ENCODE results near the gene TOMM7.

TOMM7 gene

DNA sequence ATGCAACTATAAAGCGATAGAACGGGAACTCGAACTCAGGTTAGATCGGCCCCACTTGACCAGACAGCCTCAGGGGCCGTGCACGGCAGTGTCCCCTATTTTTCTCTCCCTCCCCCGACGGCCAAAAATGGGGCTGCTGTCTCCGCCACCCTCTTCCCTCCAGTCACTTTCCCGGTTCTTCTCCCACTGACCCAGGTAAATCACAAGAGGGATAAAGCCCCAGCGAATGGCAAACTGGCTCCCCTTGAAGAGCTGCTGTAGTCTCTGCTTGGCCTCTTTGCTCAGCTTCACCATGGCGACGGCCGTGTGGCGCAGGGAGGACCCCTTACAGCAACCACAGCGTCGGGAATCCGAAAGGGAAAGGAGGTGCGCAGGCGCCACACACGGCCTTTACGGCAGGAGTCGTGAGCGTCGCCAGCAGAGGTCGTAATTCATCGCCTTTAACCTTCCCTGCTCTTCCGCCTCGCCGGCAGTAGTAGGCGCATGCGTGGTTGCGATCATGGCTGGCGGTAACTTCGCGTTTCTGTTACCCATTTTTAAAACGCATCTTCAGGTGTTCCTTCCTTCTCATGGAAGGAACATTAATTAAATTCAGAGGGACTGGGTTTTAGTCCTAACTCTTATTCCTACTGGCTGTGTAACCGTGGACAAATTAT is at the start of gene TOMM7:
Gene TOMM7 (minus strand): TSS at position 364 of the 656 bp plus-strand sequence. CDS start 70 bp downstream, at position 294.
- peak; percentile 92 for DNase-seq

DNA sequence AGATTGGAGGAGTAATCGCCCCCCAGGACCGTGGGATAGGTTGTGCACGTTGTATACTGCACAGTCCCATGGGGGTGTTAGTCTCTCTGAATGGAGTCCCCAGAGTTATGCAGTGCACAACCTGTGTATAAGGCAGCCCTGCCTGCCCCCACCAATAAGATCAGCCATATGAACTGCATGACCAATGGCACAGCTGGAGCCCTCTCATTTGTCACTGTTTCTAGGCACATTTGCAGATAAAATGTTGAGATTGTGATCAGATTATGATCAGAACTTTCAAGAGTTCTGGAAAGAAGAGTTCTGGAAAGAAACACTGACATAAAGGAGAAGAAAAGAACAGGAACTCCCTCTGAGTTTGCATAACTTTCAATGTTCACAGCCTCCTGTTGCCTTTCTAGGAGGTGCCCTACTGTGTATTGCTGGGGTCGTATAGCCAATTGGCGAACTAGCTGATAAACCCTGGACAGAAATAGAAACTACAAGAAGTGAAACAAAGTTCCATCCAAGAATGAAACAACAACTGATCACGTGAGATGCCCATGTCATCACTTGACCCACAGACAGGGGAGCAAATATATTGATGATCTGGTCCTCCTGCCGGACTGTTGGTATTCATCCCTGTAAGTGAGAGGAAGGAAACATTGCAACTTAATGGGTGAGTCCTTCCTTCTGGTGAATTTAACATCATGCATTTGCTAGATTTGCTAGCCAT is 49.6 kb upstream of the TOMM7 start:
- DNase-seq, result no peak

DNA sequence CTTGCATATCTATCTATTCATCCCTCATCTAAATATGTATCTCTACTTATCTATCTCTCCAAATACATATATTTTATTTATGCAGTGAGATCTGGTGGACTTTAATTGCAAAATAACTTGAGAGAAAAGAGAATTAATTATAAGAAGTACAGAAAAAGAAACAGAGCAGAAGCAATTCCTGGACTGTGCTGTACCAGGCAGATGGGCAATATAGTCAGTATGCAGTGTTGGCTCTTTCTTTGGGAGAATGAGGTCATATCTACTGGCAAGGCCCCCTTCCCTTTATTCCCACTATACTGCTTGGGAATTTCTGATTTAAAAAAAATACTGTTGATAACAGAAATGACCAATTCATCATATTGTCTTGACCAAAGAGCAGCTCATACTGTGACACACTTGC is 49.0 kb upstream of the TOMM7 start:
- no peak for DNase-seq

DNA sequence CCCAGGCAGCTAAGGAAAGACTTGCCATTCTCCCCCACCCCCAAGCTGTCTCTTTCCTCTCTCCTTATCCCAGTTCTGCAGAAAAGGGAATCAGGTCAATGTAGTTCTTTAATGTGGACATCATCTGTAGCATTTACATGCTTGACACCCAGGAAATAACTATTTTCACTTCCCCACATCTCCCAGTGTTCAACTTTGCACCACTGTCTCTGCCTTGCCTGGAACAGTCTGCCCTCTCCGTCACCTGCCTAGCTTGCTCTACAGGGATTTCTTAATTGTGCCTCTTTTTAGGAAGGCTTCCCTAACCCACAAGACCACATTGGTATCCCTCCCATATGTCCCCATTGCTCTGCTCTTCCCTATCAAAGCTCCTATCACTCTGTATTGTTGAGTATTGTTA is 45.9 kb upstream of the TOMM7 start:
- DNase-seq, result no peak

DNA sequence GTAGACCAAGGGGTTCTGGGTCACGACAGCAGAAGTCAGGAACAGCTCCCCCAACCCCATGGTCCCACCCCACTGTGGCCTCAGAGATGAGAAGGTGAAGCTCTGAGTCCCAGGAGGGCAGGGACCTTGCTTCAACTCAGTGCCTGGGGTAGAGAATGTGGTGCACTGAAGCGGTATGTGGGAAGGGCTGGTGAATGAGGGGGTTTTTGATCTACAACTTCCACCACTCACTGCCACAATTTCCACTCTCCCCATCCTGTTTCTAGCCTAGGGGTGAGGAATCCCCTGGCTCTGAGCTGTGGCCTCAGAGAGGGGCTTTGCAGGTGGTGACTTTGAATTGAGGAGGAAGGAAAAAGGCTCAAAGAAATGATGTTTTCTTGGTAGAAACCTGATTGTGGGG is 44.9 kb upstream of the TOMM7 start:
- DNase-seq, result no peak

DNA sequence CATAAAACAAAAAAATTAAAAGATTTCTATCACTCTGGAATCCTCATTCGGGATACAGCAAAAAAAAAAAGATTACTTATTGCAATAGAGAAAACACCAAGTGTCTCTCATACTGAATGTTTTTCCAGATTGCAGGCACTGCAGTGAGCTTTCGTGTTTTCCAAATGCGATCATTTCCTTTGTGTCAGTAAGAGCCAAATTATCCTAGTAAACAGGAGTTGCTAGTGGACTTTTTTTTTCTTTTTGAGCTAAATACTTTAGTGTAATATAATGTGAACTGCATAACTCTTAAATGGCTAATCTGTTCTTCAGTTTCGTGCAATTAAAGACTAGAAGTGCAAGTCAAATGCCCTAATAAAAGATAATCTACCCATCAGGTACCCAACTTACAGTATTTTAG is 44.4 kb upstream of the TOMM7 start:
- DNase-seq, result no peak

DNA sequence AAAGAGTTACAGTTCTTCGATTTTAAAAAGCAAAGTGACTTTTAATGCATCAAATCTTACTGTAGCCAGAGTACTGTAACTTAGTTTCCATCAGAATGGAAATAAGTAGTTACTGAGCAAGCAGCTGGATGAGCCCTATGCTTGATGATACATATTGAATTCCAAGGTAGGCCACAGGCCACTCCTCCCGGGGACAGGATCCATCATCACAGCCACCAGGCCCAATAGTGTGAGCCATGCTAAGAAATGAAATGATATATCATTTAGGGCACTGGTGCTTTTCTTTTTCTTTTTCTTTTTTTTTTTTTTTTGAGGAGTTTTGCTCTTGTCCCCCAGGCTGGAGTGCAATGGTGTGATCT is 42.9 kb upstream of the TOMM7 start:
- no peak for DNase-seq

DNA sequence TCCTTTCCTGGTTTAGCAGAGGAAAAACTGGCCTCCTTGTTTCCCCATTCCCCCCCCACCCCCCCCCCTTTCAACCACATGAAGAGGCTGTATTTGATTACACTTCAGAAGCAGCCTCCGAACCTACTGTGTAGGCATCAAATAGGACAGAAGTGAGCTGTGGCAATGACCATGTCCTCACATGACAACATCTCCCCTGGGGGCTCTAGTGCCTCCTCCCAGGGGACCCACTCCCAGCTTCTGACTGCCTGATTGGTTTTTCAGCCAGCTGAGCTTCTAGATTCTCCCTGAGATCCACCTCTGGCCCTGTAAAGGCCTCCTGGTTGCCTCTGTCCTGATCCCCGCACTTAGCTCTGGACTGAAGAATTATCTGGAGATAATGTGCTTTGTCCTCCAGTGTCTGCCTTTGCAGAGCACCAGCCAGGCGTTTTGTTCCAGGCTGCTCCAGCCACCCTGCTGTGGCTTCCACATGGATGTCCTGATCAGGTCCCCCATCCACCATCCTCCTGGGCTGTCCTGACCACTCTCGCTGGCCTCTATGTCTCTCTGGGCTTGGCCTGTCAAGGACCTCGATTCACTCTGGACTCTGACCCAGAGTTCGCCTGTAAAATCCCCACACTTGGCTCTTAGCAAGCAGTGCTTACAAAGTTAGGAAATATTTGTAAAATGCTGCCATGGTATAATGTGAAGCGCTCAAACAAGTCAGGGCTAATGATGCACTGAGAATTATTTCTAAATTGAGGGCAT is 42.4 kb upstream of the TOMM7 start:
- no peak for DNase-seq

DNA sequence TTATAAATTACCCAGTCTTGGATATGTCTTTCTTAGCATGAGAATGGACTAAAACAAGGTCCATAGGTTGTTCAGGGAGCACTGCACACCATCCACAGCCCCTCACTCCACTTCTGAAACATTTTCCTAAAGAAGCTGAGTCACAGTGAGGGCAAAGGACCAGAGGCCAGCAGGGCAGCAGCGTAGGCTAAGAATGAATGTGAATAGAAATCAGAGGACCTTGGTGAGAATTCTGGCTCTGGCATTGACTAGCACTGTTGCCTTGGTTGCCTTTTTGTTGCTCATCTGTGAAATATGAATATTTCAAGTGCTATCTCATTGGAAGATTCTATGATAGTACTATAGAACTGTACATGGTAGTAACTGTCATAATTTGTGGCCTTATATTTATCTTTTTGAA is 41.7 kb upstream of the TOMM7 start:
- DNase-seq, result no peak

DNA sequence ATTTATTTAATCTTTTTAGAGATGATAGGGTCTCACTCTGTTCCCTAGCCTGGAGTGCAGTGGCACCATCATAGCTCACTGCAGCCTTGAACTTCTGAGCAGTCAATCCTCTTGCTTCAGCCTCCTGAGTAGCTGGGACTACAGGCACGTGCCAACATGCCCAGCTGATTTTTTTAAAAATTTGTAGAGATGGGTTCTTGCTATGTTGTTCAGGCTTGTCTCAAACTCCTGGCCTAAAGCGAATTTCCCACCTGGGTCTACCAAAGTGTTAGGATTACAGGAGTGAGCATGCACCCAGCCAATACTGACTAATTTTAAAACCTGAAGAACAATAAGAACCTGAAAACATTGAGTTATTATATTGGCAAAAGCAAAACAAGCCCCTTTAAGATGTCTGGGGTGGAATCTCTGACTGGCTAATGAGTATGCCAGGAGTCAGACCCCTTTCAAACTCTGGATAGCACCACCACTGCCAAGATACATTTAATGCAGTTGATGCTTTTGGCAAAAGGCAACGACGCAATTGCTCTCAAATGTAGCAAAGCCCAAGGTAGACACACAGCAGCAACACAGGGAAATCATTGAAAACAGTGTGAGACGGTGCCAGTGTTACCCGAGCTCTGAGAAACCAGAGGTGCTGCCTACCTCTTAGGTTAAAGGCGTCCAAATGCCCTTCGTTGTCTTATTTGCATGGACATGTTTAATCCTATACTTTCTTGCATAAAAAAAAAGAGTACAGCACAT is 40.7 kb upstream of the TOMM7 start:
- no peak for DNase-seq

DNA sequence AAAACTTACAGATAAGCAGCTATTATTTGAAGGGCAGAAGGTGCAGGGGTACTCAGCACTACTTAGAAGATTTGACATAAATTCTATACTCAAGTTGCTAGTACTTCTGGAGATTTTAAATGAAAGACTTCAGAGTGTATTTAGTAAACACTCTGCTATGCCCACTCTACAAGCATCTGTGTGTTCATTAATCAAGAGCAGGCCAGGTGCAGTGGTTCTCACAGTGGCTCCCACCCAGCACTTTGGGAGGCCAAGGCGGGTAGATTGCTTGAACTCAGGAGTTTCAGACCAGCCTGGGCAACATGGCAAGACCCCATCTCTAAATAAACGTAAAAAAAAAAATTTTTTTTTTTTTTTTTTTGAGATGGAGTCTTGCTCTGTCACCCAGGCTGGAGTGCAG is 38.9 kb upstream of the TOMM7 start:
- no peak for DNase-seq

DNA sequence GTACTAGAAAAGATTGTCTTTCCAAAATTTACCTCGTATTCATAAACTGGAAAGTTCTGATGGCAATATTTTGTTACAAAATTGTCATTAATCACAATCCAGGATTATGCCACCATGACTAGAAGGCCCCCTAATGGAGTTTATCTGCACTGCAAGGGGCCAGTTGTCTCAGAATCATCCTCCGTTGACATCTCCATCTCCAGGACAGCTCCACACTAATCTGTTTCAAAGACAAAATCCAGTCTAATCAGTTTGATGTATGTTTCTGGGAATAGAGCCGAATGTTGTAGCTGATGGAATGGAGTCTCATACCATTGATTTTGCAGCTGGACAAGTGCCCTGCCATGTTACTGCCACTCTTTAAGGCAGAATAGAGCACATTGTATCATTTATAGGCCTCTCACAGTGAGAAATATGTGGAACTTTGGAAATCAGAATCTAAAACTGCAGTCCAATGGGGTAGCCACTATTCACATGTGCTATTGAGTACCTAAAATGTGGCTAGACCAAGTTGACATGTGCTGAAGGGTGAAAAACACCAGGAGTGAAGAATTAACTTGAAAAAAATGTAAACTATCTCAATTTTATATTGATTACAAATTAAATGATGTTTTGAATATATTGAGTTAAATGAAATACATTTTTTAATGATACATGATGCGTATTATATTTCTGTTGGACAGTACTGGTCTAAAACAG is 38.3 kb upstream of the TOMM7 start:
- no peak for DNase-seq

DNA sequence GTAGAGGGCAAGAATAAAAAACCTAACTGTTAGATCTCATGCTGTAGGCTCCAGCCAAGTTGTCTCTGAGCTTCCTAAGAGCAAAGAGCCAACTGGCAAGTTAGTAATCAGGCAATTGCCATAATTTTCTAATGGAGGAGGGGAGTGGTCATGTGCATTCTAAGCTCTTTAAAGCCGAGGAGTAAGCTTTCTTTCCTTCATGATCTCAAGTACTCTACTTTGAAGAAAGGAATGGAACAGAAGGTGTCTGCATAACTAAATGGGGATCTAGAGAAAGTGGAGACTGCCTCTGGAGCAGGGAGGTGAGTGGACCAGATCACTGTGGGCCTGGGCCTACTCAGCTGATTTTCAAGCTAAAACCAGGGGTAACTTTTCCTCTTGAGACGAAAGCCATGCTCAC is 37.7 kb upstream of the TOMM7 start:
- no peak for DNase-seq

DNA sequence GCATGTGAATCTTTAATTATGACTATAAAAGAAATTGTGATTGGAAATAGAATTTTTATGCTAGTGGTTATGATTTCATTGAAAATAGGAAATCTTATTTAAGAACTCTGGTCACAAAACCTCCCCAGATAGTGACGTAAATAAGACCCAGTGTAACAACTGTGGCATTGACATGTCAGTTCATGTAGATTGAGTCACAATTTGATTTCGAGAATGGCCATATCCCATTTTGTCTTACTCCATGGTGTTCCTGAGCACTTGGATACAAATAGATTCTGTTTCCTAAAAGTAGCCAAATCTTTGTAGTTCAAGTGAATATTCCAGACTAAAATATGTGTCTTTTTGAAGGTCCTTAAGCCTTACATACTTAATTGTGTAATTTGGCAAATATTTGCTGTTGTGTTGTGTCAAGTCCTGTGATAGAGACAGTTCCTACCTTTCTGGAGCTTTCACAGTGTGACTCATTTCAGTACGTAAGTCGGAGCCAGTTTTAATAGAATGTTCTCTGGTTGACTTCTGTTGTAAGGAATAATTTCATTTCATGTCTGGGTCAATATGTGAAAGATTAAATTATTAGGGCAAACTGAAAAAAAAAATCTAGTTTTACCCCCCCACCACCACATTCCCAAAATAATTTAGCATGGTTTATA is 37.1 kb upstream of the TOMM7 start:
- no peak for DNase-seq

DNA sequence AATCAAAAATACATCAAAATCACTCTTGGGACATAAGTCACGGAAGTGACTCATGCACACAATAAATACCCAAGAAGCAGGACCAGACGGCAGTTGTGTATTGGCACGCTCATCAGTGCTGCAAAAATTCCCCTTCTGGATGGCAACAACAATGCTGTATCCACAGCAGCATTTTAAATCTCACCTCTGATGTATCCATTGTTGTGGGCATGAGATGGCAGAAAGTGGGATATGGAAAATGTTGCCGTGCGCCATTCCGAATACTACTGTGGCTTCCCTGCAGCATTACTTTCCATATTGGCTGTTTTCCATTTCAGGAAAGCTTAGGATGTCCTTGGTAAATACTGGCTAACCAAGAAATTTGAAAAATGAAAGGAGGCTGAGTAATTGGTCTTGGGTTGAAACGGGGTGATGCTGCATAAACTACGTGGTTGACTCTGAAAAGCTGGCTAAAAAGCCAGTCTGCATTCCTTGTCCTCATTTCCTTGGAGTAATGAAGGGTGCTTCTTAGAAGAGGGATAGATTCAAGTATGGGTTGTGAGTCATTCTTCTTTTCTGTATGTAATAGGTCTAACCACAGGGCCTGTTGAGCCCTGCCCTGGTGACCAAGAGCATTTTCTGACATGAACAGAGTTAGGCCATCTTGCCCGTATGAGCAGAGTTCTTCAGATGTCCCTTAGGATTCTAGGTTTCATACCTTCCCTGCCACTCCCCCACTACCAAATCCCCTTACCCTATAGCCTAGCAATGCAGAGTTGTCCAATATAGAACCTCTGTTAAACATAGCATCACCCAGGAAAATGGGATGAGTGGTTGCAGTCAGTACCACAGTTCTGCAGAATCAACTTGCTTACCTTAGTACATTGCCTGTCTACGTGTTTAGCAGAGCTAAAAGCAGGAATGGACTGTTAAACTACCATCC is 36.3 kb upstream of the TOMM7 start:
- DNase-seq, result no peak

DNA sequence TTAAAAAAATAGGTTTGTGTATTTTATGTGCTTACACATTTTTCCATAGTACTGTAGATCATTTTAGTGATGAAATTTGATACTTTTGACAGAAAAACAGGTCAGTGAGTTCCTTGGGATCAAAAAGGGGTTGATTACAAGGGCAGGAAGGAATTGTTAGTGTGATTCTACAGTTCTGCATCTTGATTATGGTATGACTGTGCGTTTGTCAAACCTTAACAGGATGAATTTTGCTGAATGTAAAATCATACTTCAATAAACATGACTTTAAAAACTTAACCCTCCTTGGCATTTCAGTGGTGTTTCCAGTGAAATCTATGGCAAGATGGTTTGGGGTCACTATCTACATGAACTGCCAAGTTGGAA is 35.6 kb upstream of the TOMM7 start:
- no peak for DNase-seq

DNA sequence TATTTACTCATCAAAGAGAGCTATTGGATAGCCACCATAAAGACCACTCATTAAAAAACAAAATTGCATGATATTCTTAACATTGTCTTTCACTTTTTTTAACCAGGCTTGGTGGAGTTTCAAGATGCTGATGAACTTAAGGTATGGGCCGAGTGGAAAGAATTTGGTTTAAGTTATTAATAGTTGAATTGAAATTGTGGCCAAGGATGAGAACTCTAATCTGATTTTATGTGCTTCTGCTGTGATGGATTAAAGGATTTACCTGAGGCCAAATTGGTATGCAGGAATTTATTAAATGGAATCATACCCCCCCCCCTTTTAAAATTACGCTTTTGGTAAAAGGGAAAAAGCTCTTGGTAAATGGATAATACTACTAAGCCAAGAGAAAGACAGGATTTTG is 33.8 kb upstream of the TOMM7 start:
- DNase-seq, result no peak

DNA sequence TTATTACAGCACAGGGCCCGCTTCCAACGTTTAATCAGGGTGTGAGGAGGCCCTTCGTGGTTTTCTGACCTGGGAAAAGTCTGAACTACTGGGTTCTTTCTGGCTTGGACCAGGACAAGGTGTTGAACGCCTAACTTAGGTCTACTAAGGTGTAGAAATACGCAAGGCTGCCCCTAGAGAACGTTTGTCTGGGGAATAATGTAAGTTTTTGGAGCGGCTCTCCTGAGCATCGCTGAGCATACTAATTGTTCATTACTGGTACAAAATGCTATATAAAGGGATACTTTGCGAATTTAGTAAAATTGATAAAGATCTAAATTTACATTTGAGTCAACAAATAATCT is 32.4 kb upstream of the TOMM7 start:
- DNase-seq, result no peak

DNA sequence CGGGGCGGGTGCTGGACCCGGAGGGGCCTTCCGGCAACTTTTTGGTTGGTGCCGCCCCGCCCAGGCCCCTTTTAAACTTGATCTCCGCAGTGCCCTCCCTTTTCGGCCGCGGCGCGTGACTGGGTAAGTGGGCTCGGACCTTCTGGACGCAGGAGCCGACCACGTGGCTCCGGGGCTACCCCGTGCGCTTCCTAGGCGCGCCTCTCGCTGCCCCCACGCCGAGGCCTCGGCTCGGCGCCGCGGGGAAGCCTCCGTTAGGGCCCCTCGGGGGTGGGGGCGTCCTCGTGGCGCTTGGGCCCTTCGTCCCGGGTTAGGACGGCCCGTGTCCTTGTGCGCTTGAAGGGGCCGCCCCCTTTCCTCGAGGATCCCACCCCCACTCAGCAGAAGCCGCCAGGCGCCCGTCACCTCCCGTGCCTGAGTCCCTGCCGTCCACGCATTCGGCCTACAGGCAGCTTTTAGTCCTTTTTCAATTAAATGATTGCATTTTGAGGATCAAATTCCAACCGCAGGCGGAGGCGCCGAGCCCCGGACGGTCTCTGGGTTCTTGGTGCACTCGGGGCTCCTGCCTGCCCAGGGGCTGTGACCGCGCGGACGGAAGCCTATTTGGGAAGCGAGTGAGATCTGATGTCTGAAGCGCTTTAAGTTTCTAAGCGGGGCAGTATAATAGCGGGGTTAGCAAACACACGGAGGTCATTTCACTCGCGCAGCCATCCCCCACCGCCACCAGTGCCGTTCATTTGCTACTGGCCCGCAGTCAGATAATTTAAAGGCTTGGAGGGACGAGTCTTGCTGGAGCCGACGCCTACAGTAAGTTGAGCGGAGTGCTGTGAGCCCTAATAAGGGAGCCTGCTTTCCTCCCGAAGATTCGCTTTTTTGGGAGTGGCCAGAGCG is 31.8 kb upstream of the TOMM7 start:
- peak; percentile 89 for DNase-seq

DNA sequence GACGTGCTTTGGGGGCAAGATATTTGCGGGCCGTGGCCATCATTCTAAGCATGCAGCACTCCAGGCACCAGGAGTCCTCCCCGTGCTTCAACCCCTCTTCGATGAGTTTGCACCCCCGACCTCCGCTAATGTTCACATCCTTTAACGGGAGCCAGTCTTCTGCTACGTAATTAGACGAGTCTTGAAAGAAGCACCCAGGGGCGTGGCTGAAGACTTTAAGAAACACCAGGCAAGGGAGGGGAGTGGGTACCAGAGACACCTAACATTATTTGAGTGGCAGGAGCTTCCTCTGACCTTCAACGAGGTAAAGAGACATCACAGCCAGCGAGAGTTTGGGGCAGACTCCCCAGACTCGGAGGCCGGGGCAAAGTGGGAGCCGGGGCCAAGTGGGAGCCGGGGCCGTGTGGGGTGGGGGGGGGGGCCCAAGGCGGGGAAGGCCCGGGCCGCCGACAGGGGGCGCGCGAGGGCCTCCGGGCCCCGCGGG is 31.1 kb upstream of the TOMM7 start:
- DNase-seq, result no peak

Data from right forelimb (tissue), 1 donor.